ENCODE results near the gene DDRGK1. TPM values are rescaled to one million over a fixed set of nuclear protein-coding genes. Genes with fewer than 3 reads are reported as not detected.
"Not testable (repeated sequence)": the region's sequence is repeated elsewhere in the genome, so short reads cannot be mapped to it uniquely, and the experiment has no call there.

DDRGK1 gene
- total RNA-seq, 1 donor = 26.8 TPM

- TF ChIP-seq, protein P1, sequence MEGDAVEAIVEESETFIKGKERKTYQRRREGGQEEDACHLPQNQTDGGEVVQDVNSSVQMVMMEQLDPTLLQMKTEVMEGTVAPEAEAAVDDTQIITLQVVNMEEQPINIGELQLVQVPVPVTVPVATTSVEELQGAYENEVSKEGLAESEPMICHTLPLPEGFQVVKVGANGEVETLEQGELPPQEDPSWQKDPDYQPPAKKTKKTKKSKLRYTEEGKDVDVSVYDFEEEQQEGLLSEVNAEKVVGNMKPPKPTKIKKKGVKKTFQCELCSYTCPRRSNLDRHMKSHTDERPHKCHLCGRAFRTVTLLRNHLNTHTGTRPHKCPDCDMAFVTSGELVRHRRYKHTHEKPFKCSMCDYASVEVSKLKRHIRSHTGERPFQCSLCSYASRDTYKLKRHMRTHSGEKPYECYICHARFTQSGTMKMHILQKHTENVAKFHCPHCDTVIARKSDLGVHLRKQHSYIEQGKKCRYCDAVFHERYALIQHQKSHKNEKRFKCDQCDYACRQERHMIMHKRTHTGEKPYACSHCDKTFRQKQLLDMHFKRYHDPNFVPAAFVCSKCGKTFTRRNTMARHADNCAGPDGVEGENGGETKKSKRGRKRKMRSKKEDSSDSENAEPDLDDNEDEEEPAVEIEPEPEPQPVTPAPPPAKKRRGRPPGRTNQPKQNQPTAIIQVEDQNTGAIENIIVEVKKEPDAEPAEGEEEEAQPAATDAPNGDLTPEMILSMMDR (IDR thresholded peaks at IDR 0.05; ENCODE audit: extremely low read depth, low read depth, low read length) = no peak
- H3K79me2 ChIP-seq (ENCODE audit: insufficient read depth, low read length) = no peaks in the 10 kb centered on the region
- no peak overlapping the region for H3K4me3 ChIP-seq (ENCODE audit: insufficient read depth, low read length)
- no peaks in the 10 kb centered on the region for H3K9me3 ChIP-seq (ENCODE audit: low read depth, low read length)
- no peak overlapping the region for H3K27ac ChIP-seq (ENCODE audit: low read depth, low read length)
- H3K36me3 ChIP-seq (ENCODE audit: insufficient read depth, low read length) = peaks cover 63% of the 10 kb centered on the region
- H3K4me1 ChIP-seq (ENCODE audit: insufficient read depth, low read length) = no peaks in the 10 kb centered on the region
- DNase-seq (ENCODE audit: insufficient read length, low spot score, missing footprints) = no peak
- H2AFZ ChIP-seq (ENCODE audit: low read length) = no peak overlapping the region
- no peaks in the 10 kb centered on the region for H4K20me1 ChIP-seq (ENCODE audit: insufficient read depth, low read length)
- no peak overlapping the region for H3K4me2 ChIP-seq (ENCODE audit: insufficient read depth, low read length)
- no peaks in the 10 kb centered on the region for H3K27me3 ChIP-seq (ENCODE audit: insufficient read depth, low read length)
These were observed 12.1 kb downstream of the DDRGK1 start for GRCh38 chr20:3192226-3193015.

DNA sequence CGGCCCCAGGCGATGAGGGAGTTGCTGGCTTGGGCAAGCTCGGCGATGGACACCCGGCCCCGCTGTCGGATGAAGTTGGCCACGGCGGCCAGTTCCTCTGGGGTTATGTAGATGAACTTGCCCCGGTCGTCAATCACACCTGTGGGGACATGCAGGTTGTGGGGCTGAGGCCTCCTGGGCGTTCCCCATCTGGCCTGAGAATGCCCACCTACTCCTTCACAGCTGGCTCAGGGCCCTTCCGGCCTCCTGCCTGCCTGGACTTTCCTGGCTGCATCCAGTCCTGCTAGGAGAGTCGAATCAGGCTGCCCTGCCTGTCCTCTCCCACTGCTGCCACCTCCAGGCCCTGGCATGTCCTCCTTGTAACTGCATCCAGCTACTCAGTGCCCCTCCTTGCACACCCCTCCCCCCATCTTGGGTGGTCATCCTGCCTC lies 13.8 kb downstream of the DDRGK1 start:
- TF ChIP-seq, protein P1 (IDR thresholded peaks at IDR 0.05; ENCODE audit: extremely low read depth, low read depth, low read length) = no peak
- DNase-seq (ENCODE audit: insufficient read length, low spot score, missing footprints) = no peak
- Histone ChIP-seq H3K4me1 (ENCODE audit: insufficient read depth, low read length) (no peaks in the 10 kb centered on the region), H3K79me2 (ENCODE audit: insufficient read depth, low read length) (no peaks in the 10 kb centered on the region), H3K27me3 (ENCODE audit: insufficient read depth, low read length) (no peaks in the 10 kb centered on the region), H2AFZ (ENCODE audit: low read length) (no peak overlapping the region), H3K36me3 (ENCODE audit: insufficient read depth, low read length) (peaks cover 62% of the 10 kb centered on the region), H4K20me1 (ENCODE audit: insufficient read depth, low read length) (no peaks in the 10 kb centered on the region), H3K27ac (ENCODE audit: low read depth, low read length) (no peak overlapping the region), H3K4me2 (ENCODE audit: insufficient read depth, low read length) (no peak overlapping the region), H3K9me3 (ENCODE audit: low read depth, low read length) (no peaks in the 10 kb centered on the region), H3K4me3 (ENCODE audit: insufficient read depth, low read length) (no peak overlapping the region)

- DNase-seq (ENCODE audit: insufficient read length, low spot score, missing footprints) = no peak
- Histone ChIP-seq H3K4me3 (ENCODE audit: insufficient read depth, low read length) (no peak overlapping the region), H3K4me2 (ENCODE audit: insufficient read depth, low read length) (no peak overlapping the region), H3K79me2 (ENCODE audit: insufficient read depth, low read length) (no peaks in the 10 kb centered on the region), H3K36me3 (ENCODE audit: insufficient read depth, low read length) (peaks cover 52% of the 10 kb centered on the region), H3K27me3 (ENCODE audit: insufficient read depth, low read length) (no peaks in the 10 kb centered on the region), H2AFZ (ENCODE audit: low read length) (no peak overlapping the region), H3K4me1 (ENCODE audit: insufficient read depth, low read length) (no peaks in the 10 kb centered on the region), H3K9me3 (ENCODE audit: low read depth, low read length) (no peaks in the 10 kb centered on the region), H3K27ac (ENCODE audit: low read depth, low read length) (no peak overlapping the region), H4K20me1 (ENCODE audit: insufficient read depth, low read length) (no peaks in the 10 kb centered on the region)
- TF ChIP-seq, protein P1 (IDR thresholded peaks at IDR 0.05; ENCODE audit: extremely low read depth, low read depth, low read length) = no peak
These were observed 14.8 kb downstream of the DDRGK1 start for GRCh38 chr20:3189561-3190131.

DNA sequence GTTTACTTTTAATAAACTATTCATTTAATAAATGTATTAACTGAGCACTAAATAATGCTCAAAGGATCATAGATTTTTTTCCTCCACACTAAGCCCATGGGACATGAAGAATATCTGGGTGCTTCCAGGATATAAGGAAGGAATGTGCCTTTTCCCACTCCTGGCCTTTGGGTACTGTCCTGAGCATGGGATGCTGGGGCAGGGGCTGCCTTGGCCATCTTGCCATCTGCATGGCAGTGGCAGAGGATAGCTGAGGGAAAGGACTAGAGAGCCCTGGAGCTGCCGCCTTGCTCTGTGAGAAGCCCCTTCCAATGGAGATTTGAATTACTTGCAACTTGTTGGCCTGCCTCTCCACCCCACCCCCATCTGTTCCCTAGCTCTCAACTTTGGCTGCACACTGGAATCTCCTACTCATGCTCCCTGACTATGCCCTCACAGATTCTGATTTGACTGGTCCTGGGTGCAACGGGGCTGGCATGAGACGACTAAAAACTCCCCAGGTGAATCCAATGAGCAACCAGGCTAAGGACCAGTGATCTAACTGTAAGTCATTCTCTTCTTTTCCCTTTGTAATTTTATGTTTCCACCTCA lies 15.6 kb downstream of the DDRGK1 start:
- H3K9me3 ChIP-seq (ENCODE audit: low read depth, low read length) = no peaks in the 10 kb centered on the region
- peaks cover 44% of the 10 kb centered on the region for H3K36me3 ChIP-seq (ENCODE audit: insufficient read depth, low read length)
- DNase-seq (ENCODE audit: insufficient read length, low spot score, missing footprints) = no peak
- H3K4me3 ChIP-seq (ENCODE audit: insufficient read depth, low read length) = no peak overlapping the region
- no peaks in the 10 kb centered on the region for H3K27me3 ChIP-seq (ENCODE audit: insufficient read depth, low read length)
- TF ChIP-seq, protein P1 (IDR thresholded peaks at IDR 0.05; ENCODE audit: extremely low read depth, low read depth, low read length) = no peak
- no peaks in the 10 kb centered on the region for H4K20me1 ChIP-seq (ENCODE audit: insufficient read depth, low read length)
- no peaks in the 10 kb centered on the region for H3K79me2 ChIP-seq (ENCODE audit: insufficient read depth, low read length)
- H3K27ac ChIP-seq (ENCODE audit: low read depth, low read length) = no peak overlapping the region
- H3K4me2 ChIP-seq (ENCODE audit: insufficient read depth, low read length) = no peak overlapping the region
- H2AFZ ChIP-seq (ENCODE audit: low read length) = no peak overlapping the region
- H3K4me1 ChIP-seq (ENCODE audit: insufficient read depth, low read length) = no peaks in the 10 kb centered on the region

DNA sequence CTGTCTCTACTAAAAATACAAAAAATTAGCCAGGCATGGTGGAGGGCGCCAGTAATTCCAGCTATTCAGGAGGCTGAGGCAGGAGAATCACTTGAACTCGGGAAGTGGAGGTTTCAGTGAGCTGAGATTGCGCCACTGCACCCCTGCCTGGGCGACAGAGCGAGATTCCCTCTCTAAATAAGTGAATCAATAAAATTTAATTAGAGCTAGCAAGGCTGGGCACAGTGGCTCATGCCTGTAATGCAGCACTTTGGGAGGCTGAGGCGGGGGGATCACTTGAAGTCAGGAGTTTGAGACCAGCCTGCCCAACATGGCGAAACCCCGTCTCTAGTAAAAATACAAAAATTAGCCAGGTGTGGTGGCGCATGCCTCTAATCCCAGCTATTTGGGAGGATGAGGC lies 16.6 kb downstream of the DDRGK1 start:
- H3K4me3 ChIP-seq (ENCODE audit: insufficient read depth, low read length); H3K79me2 ChIP-seq (ENCODE audit: insufficient read depth, low read length); H3K4me1 ChIP-seq (ENCODE audit: insufficient read depth, low read length); DNase-seq (ENCODE audit: insufficient read length, low spot score, missing footprints); H3K4me2 ChIP-seq (ENCODE audit: insufficient read depth, low read length); H3K27ac ChIP-seq (ENCODE audit: low read depth, low read length); H2AFZ ChIP-seq (ENCODE audit: low read length); H3K9me3 ChIP-seq (ENCODE audit: low read depth, low read length); H3K27me3 ChIP-seq (ENCODE audit: insufficient read depth, low read length); H4K20me1 ChIP-seq (ENCODE audit: insufficient read depth, low read length): not testable (repeated sequence)
- H3K36me3 ChIP-seq (ENCODE audit: insufficient read depth, low read length) = peaks cover 36% of the 10 kb centered on the region
